Lung (tissue), 12 donors: ENCODE data around the gene NFIB. TPM values are rescaled to one million over a fixed set of nuclear protein-coding genes. Genes with fewer than 3 reads are reported as not detected.
A peak's percentile ranks its signal among the peaks of the same experiment; 100 is the strongest.

ENCODE experiments used
- ATAC-seq: fragments of 200-7000 bp; cut with Tn5 transposase; one replicate; pipeline ENCODE4 v1.9.1; 2020; ENCODE audit warnings: moderate number of reproducible peaks; ENCODE audit not compliant: insufficient read depth, low FRiP score
- DNase-seq, 3 donors: peaks; one replicate each; pipeline ENCODE4 v3.0.0-alpha.2; 2013 to 2017
- H3K27ac ChIP-seq, 2 donors: one replicate each; pipeline ENCODE4 v1.5.1; 2013; ENCODE audit warnings: mild to moderate bottlenecking in 2 of 2, moderate library complexity in 2 of 2, control low read depth in 1 of 2, inconsistent platforms in 1 of 2, low read depth in 1 of 2, low read length in 1 of 2
- H3K27me3 ChIP-seq, 3 donors: one replicate each; pipeline ENCODE4 v1.5.1; 2013; ENCODE audit warnings: low read length in 2 of 3; ENCODE audit not compliant: control insufficient read depth in 3 of 3, insufficient read depth in 3 of 3
- H3K36me3 ChIP-seq, 4 donors: one replicate each; pipeline ENCODE4 v1.5.1; 2013; ENCODE audit warnings: low read length in 4 of 4, mild to moderate bottlenecking in 1 of 4, moderate library complexity in 1 of 4; ENCODE audit not compliant: control insufficient read depth in 4 of 4, insufficient read depth in 4 of 4
- H3K4me1 ChIP-seq, 5 donors: one replicate each; pipeline ENCODE4 v1.5.1; 2013; ENCODE audit warnings: low read length in 5 of 5, mild to moderate bottlenecking in 2 of 5, moderate library complexity in 1 of 5; ENCODE audit not compliant: control insufficient read depth in 5 of 5, insufficient read depth in 5 of 5
- H3K4me3 ChIP-seq: one replicate; pipeline ENCODE4 v1.5.1; 2013; ENCODE audit warnings: mild to moderate bottlenecking, control low read depth, moderate library complexity
- H3K9ac ChIP-seq, 2 donors: one replicate each; pipeline ENCODE4 v1.5.1; 2013; ENCODE audit warnings: low read length in 2 of 2, control low read depth in 1 of 2; ENCODE audit not compliant: insufficient read depth in 1 of 2
- H3K9me3 ChIP-seq, 4 donors: one replicate each; pipeline ENCODE4 v1.5.1; 2013; ENCODE audit warnings: low read length in 3 of 4, mild to moderate bottlenecking in 1 of 4, moderate library complexity in 1 of 4; ENCODE audit not compliant: control insufficient read depth in 4 of 4, insufficient read depth in 3 of 4
- WGBS, 2 donors: extraction: QIAGEN DNeasy Blood & Tissue Kit; methylation state at CpG; one replicate each; pipeline ENCODE4 v1.1.7; 2013; 5-methylcytosine and 5-hydroxymethylcytosine counted together
- polyA plus RNA-seq, 2 donors: library from polyadenylated mRNA; stranded (reverse); fragments of 200-250 nt; gene quantifications; one replicate each; pipeline ENCODE4 v1.2.1, GENCODE V29; 2013
- total RNA-seq, 2 donors: library from RNA; depleted of rRNA in 1 of 2; stranded (reverse); fragments of >200 nt in 1 of 2; gene quantifications; one replicate each; pipeline ENCODE4 v1.2.1, GENCODE V29; 2014 to 2021
- TF ChIP-seq, protein P1 (sequence below): IDR thresholded peaks from 2 replicates; pipeline ENCODE4 v1.5.1; 2012; ENCODE audit warnings: mild to moderate bottlenecking; ENCODE audit errors: control extremely low read depth, extremely low read depth
- donor health status: control.
- donor health status: control.
- donor health status: Bipolar disorder and iron deficiency.
- donor health status: healthy.
- donor health status: DM: yes; HTN: yes; CAD: no.

The NFIB gene
- total and polyA plus RNA-seq, 4 donors: 7.3 to 189 (median 51.0) TPM

DNA sequence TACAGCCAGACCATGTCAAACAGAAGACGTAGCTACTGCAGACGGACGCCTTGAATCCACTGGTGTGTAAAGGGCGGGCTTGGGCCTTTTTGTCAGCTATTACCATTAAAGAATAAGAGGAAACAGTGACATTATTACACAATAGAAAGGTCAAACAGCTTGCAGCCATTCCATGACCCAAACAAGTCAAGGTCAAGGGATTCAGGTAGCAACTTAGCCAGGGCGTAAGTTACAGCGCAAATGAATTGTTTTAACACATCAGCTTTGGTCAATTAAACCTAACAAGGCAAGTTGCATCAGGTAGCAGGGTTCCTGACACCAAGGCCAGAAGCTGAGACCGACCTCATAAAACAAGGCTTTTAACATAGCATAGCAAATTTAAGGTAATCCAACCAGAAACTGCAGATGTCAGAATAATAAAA, 15.3 kb downstream of the NFIB start:
- Histone ChIP-seq H3K4me3 (no peak overlapping the region), H3K27me3 (no peaks in the 10 kb centered on the region), H3K36me3 (peaks cover 0 to 18% (median 7%) of the 10 kb centered on the region in 4 donors), H3K4me1 (peaks cover 3 to 79% (median 32%) of the 10 kb centered on the region in 5 donors), H3K9me3 (no peaks in the 10 kb centered on the region), H3K9ac (peak overlapping the region in 1 of 2 donors; percentile 24), H3K27ac (peak overlapping the region in 1 of 2 donors; percentile 33)
- WGBS, 2 donors: 49 to 60% methylated on average over 7 of the region's 7 CpGs
- ATAC-seq: no peak
- peak in 2 of 3 donors; percentile 14 to 52 for DNase-seq
- TF ChIP-seq, protein P1, sequence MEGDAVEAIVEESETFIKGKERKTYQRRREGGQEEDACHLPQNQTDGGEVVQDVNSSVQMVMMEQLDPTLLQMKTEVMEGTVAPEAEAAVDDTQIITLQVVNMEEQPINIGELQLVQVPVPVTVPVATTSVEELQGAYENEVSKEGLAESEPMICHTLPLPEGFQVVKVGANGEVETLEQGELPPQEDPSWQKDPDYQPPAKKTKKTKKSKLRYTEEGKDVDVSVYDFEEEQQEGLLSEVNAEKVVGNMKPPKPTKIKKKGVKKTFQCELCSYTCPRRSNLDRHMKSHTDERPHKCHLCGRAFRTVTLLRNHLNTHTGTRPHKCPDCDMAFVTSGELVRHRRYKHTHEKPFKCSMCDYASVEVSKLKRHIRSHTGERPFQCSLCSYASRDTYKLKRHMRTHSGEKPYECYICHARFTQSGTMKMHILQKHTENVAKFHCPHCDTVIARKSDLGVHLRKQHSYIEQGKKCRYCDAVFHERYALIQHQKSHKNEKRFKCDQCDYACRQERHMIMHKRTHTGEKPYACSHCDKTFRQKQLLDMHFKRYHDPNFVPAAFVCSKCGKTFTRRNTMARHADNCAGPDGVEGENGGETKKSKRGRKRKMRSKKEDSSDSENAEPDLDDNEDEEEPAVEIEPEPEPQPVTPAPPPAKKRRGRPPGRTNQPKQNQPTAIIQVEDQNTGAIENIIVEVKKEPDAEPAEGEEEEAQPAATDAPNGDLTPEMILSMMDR: no peak

DNA sequence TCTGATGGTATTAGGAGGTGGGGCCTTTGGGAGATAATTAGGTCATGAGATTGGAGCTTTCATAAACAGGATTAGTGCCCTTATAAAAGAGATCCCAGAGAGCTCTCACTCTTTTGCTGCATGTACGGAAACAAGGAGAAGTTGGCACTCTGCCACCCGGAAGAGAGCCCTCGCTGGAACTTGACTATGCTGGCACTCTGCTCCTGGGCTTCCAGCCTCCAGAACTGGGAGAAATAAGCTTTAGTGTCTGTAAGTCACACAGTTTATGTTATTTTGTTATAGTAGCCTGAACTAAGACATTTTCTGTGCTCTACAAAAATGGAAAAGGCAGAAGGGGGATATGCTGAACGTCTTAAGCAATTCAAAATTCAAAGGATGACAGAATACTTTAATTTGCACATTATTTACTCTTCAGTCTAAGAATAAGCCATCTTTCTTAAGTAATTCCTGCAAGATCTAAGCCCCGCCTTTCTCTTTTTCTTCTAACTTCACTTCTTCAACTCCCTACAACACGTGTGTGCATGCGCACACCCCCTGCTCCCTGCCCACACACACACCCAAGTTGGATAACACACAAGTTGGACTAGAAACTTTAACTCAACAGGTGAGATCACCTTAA, 17.3 kb downstream of the NFIB start:
- TF ChIP-seq, protein P1: no peak
- no peak overlapping the region for H3K9ac ChIP-seq
- H3K27ac ChIP-seq: peak overlapping the region in 1 of 2 donors; percentile 3
- H3K4me1 ChIP-seq: peaks cover 1 to 68% (median 27%) of the 10 kb centered on the region in 5 donors
- no peaks in the 10 kb centered on the region for H3K27me3 ChIP-seq
- no peaks in the 10 kb centered on the region for H3K9me3 ChIP-seq
- ATAC-seq (no peak), DNase-seq (peak in 2 of 3 donors; percentile 57 to 64)
- no peak overlapping the region for H3K4me3 ChIP-seq
- 77 to 86% methylated on average over 7 of the region's 7 CpGs for WGBS, 2 donors
- peaks cover 0 to 16% (median 3%) of the 10 kb centered on the region in 4 donors for H3K36me3 ChIP-seq

DNA sequence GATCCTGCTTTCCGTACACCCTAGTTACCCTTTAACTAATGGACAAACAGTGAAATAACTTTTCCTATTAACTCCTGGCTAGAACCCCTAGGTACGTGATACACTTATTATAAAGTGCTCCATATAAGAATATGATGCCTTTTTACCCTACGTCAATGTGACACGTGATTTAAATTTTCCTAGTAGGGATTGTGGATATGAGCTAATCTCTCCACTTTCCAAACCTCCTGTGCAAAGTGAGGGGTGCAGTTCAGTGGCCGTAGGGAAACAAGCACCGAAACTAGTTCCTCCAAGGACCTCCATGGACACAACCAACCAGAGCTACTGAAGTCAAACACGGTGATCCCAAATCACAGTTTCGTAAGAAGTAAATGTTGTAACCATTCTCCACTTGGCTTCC, 19.3 kb downstream of the NFIB start:
- H3K9me3 ChIP-seq: no peaks in the 10 kb centered on the region
- H3K27me3 ChIP-seq: no peaks in the 10 kb centered on the region
- TF ChIP-seq, protein P1: no peak
- no peak for DNase-seq
- no peak overlapping the region for H3K9ac ChIP-seq
- H3K4me1 ChIP-seq: peaks cover 1 to 54% (median 22%) of the 10 kb centered on the region in 5 donors
- 83 to 86% methylated on average over 8 of the region's 8 CpGs for WGBS, 2 donors
- H3K4me3 ChIP-seq: no peak overlapping the region
- peaks cover 0 to 16% (median 3%) of the 10 kb centered on the region in 4 donors for H3K36me3 ChIP-seq
- no peak for ATAC-seq
- no peak overlapping the region for H3K27ac ChIP-seq

DNA sequence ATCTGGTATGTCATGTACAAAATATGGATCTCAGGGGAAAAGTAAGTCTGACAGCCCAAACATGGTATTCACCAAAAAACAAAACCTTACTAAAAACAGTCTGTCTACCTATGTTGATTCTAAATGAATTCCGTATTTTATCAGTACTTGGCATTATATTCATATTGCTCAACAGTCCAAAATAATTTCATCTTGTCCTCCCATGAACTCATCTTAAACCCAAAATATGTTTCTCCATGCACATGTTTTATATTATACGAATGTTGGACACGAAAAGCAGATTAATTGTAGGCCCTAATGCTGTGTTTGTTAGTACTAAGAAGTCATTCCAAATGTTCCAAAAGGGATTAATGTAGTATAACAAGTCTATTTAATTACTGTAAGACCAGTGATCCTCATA, 20.1 kb downstream of the NFIB start:
- TF ChIP-seq, protein P1: no peak

More for the DNA sequence above, 20.1 kb downstream of the NFIB start:
- no peak overlapping the region for H3K4me3 ChIP-seq
- H3K36me3 ChIP-seq: peaks cover 0 to 16% (median 3%) of the 10 kb centered on the region in 4 donors
- DNase-seq: no peak
- no peak overlapping the region for H3K9ac ChIP-seq
- ATAC-seq: no peak
- H3K27ac ChIP-seq: peak overlapping the region in 1 of 2 donors; percentile 9
- no peaks in the 10 kb centered on the region for H3K9me3 ChIP-seq
- H3K4me1 ChIP-seq: peaks cover 1 to 47% (median 21%) of the 10 kb centered on the region in 5 donors
- no peaks in the 10 kb centered on the region for H3K27me3 ChIP-seq
- WGBS, 2 donors: 77 to 86% methylated on average over 3 of the region's 3 CpGs
